Neural progenitor cell (in vitro differentiated cells): ENCODE results near the gene SH3GL1.

Experiments
- EZH2 ChIP-seq: fragments of 200-600 bp; sonication (generic); IDR thresholded peaks from 2 replicates; pipeline ENCODE4 v1.6.1; 2017; ENCODE audit warnings: antibody characterized with exemption, mild to moderate bottlenecking, moderate library complexity
- EZH2phosphoT487 ChIP-seq: fragments of 200-600 bp; sonication (generic); IDR thresholded peaks from 2 replicates; pipeline ENCODE4 v1.6.1; 2017; ENCODE audit warnings: antibody characterized with exemption

- no peak for TF ChIP-seq EZH2phosphoT487
- no peak for TF ChIP-seq EZH2
Measured at GRCh38 chr19:4431296-4431695, 30.9 kb upstream of the SH3GL1 start.
